GM18498 (cell line): Measurements from ENCODE around the gene CENPW.

ENCODE experiments used
- ATAC-seq: cut with Tn5 transposase; IDR thresholded peaks from one replicate; pipeline ENCODE4 v1.9.1; 2021; ENCODE audit warnings: mild to moderate bottlenecking, moderate library complexity; ENCODE audit not compliant: unreplicated experiment

Gene CENPW

DNA sequence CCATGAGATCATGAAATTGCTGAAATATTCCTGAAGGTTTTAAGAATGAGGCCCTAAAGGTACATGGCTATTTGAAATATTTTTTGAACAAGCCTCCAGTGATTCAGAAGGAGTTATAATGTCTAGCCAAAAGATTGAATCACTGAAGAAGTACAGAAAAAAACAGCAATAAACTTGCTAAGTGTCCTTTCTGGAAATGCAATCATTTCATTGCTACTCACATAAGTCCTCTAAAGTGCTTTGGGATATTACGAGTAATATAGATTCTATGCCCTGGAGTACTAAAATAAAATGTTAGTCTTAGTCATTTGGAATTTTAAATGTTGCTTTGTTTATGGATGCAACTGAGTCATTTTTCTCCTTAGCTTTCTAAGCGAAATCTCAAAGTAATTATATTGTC is 32.7 kb downstream of the CENPW start:
- ATAC-seq = no peak

DNA sequence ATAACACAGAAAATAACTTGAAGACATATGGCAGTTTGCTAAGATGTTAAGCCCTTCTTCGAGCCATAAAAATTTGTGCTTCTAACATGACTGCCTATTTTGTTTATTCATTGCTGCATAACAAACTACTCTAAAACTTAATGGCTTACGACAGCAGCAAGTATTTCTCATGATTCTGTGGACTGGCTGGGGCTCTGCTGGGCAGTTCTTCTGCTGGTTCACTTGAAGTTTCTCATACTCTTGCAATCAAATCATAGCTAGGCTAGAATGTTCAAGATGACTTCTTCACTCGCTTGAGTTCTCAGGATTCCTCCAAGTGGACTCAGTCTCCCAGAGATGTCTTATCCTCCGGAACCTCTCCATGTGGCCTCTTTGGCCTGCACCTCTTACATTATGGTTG is 33.4 kb downstream of the CENPW start:
- no peak for ATAC-seq

DNA sequence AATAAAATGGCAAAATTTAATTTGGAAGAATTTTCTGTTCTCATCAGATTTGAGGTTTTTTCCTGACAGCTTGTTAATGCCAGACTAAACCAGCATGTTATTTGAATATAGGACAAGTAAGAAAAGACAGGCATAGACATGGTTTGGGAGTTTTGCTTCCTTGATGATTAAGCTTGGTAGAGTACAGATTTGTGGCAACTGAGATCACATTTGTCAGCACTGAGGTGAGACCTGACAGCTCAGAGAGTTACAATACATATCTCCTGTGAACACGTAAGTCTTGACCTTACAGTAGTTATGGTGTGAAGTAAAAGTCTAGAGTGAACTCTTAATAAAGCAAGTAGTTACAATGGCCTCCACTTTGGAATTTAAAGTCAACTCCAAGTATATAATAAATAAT is 34.5 kb downstream of the CENPW start:
- ATAC-seq = no peak

DNA sequence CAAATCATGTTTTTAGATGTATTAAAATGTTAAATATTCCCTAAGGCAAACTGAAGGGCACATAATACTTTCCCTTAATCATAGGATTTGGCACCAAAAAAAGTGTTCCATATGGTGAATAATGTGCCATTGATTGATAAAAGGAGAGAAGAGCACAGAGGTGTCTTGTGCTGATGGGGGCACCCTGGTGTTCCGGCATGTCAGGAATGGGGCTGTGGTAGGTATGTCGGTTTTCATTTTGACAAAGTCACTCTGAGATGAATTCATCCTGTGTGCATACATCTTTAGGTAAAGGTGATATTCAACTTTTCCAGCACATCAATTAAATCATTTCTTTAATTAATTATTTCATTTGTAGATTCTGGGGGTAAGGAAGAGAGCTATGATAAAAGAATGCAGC is 36.8 kb downstream of the CENPW start:
- no peak for ATAC-seq

DNA sequence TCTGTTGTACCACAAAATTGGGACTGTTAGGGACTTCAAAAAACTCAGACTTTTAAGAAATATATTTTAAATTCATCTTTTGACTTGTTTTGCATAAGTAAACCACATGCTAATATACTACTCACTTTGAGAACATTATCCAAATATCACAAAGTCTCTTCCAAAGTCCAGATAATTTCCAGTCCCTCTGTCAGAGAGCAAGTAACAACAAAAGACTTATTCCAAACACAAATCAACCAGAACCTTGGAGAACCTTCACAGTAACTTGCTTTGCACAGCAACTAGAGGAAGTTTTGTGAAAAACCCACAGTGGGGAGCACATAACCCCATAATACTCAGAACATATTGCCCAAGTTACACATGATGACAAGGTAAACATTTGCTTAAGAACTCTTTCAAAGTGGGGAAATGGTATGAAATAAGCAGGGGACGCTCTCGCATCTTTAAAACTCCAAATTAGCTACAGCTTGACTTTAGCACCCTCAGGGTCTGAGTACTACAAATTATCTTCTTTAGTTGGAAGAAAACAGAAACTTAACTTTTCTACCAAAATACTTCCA is 37.8 kb downstream of the CENPW start:
- ATAC-seq = no peak

DNA sequence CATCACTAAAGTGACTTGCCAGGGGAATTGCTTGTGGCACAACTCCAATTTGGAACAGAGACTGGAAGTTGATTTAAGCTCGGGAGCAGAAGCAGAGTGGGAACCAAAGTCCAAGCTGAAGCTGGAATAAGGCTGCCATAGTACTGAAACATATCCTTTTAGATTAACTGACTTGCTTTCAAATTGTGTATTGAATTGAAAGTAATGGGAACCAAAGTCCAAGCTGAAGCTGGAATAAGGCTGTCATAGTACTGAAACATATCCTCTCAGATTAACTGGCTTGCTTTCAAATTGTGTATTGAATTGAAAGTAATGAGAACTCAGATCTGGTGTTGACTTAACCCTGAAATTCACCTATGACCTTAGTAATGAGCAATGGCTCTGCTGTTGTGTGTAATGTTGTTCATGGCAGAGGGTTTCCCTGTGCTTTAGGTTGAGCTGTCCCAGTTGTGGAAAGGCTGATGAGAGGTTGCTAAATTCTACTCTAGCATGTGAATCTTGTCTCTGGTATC is 40.2 kb downstream of the CENPW start:
- ATAC-seq = no peak

DNA sequence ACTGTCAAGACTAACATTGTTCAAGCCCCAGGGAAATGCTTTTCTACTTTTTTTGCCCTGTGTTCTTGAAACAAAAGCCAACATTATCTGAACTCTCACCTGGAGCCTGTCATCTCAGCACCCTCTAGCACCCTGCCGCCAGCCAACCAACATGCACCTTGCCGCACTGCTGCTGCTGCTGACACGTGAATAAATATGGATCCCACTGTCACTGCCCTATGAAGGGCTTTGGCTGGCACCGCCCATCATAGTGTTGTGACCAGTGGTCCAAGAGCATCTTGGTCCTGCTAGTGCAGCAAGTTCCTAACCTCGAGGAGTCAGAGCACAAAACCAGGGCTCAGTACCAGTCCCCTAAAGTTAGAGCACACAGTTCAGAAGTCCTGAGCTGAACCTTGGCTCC is 41.6 kb downstream of the CENPW start:
- no peak for ATAC-seq

DNA sequence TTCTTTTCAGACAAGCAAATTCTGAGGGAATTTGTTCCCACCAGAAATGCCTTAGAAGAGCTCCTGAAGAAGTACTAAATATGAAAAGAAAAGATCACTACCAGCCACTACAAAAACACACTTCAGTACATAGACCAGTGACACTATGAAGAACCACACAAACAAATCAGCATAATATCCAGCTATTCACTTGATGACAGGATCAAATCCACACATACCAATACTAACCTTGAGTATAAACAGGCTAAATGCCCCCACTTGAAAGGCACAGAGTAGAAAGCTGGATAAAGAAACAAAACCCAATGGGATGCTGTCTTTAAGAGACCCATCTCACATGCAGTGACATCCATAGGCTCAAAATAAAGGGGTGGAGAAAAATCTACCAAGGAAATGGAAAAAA is 43.3 kb downstream of the CENPW start:
- ATAC-seq = no peak

DNA sequence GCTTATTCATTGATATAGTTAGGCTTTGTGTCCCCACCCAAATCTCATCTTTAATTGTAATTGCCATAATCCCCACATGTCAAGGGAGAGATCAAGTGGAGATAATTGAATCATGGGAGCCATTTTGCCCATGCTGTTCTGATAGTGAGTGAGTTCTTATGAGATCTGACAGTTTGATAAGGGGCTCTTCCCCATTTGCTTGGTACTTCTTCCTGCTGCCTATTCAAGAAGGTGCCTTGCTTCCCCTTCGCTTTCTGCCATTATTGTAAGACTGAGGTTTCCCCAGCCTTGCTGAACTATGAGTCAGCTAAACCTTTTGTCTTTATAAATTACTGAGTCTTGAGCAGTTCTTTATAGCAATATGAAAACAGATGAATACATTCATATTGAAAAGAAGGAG is 45.6 kb downstream of the CENPW start:
- no peak for ATAC-seq

DNA sequence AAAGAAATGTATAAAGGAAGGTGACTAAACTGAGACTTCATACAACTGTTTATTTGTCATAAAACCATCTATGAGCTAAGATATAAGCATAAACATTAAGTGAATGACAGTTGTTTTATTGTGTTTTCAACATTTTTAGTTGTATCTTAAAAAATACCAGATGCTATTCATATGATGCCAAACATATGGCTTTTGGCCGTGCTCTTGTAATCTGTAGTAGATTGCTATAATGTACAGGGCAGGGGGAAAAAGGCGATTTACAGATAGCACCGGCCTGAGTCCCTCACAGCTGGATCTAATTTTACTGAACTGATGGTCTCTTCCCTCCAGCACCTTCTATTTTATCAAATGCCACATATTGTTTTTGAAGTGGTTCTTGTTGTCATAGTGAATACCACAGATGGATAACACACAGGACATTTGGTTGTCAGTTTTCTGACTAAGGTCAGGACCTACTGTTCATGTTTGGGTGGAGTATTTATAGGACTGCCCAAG is 48.2 kb downstream of the CENPW start:
- ATAC-seq = no peak

DNA sequence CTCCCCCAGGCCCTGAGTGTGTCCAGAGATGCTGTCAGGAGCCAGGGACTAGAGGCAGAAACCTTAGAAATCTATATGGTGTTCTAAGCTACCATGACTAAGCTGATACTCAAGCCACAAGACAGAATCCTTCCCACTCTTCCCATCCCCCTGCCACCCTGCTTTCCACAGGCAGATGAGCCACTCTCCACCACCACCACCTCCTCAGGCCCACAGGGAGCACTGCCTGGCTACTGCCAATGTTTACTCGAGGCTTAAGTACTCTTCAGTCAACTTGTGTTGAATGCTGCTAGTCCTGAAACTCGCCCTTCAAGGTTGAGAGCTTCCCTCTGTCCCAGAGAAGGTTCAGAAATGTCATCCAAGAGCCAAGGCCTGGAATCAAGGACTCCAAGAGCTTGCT is 56.2 kb downstream of the CENPW start:
- ATAC-seq = no peak
